Diencephalon (tissue), 1 donor: ENCODE data around the gene PTPRN. TPM values are rescaled to one million over a fixed set of nuclear protein-coding genes. Genes with fewer than 3 reads are reported as not detected.

Source experiments
- small RNA-seq: library from RNA; depleted of rRNA; stranded (forward); fragments of <200 nt; gene quantifications from one replicate; pipeline ENCODE3, GENCODE V24; 2014
- total RNA-seq: library from RNA; depleted of rRNA; stranded (reverse); fragments of >200 nt; gene quantifications from one replicate; pipeline ENCODE4 v1.2.3, GENCODE V29; 2014

PTPRN gene
- total RNA-seq, result 66.9 TPM

GRCh38 chr2:219309278-219309677 lies at the start of gene PTPRN:
Gene PTPRN, minus strand, starts transcription at chr2:219309401. Its CDS starts 69 bp downstream, at chr2:219309332.

GRCh38 chr2:219332542-219332941 lies 23.3 kb upstream of the PTPRN start, which contains the start of gene RESP18:
Gene RESP18, minus strand, starts transcription at chr2:219332744.

GRCh38 chr2:219279151-219279915 lies 29.9 kb downstream of the PTPRN start, which contains the start of gene DNAJB2:
Gene DNAJB2, plus strand, starts transcription at chr2:219279366. Its CDS starts 468 bp downstream, at chr2:219279834.

GRCh38 chr2:219253753-219254589 lies 55.2 kb downstream of the PTPRN start, which contains the start of gene TUBA4A:
Gene TUBA4A, minus strand, starts transcription at chr2:219253918. Its CDS starts 60 bp downstream, at chr2:219253858.

GRCh38 chr2:219252900-219253752 lies 56.1 kb downstream of the PTPRN start, which contains the start of gene TUBA4B:
Gene TUBA4B, plus strand, starts transcription at chr2:219253243. Its CDS starts 165 bp downstream, at chr2:219253408.

GRCh38 chr2:219245148-219245898 lies 63.9 kb downstream of the PTPRN start, which contains the start of the genes GLB1L and STK16:
Gene GLB1L, minus strand, starts transcription at chr2:219245444. Its CDS starts 1,871 bp downstream, at chr2:219243573.
Gene STK16, plus strand, starts transcription at chr2:219245479. Its CDS starts 521 bp downstream, at chr2:219246000.

Small RNA genes within 50 kb of the gene (small RNA-seq; reads per million reads assigned to genes)
- gene AC053503.3, result not detected
- 6.9 reads per million, percentile 92 among the genes with 10 or more reads in this experiment for gene MIR153-1

Other genes with a start within 250 kb of the PTPRN start
- 0.69 TPM for gene IHH, start 248.5 kb downstream of the PTPRN start, total RNA-seq
- gene NHEJ1, start 148.6 kb downstream of the PTPRN start, total RNA-seq, result 10.1 TPM
- gene SLC23A3, start 139.4 kb downstream of the PTPRN start, total RNA-seq, result 0.23 TPM
- 27.2 TPM for gene CNPPD1, start 132.5 kb downstream of the PTPRN start, total RNA-seq
- 85.6 TPM for gene RETREG2, start 131.1 kb downstream of the PTPRN start, total RNA-seq
- 12.5 TPM for gene ZFAND2B, start 102.6 kb downstream of the PTPRN start, total RNA-seq
- gene ABCB6, start 90.4 kb downstream of the PTPRN start, total RNA-seq, result 30.0 TPM
- gene ATG9A, start 79.8 kb downstream of the PTPRN start, total RNA-seq, result 31.8 TPM
- 29.3 TPM for gene ANKZF1, start 79.6 kb downstream of the PTPRN start, total RNA-seq
- gene GLB1L, start 64.0 kb downstream of the PTPRN start, total RNA-seq, result 10.1 TPM
- gene STK16, start 63.9 kb downstream of the PTPRN start, total RNA-seq, result 15.5 TPM
- 1.2 TPM for gene TUBA4B, start 56.2 kb downstream of the PTPRN start, total RNA-seq
- 16.4 TPM for gene TUBA4A, start 55.5 kb downstream of the PTPRN start, total RNA-seq
- 91.6 TPM for gene DNAJB2, start 30.0 kb downstream of the PTPRN start, total RNA-seq
- 1.8 TPM for gene RESP18, start 23.3 kb upstream of the PTPRN start, total RNA-seq
- 21.0 TPM for gene DNPEP, start 78.5 kb upstream of the PTPRN start, total RNA-seq
- gene DES, start 109.0 kb upstream of the PTPRN start, total RNA-seq, result 1.4 TPM
- gene SPEG, start 125.4 kb upstream of the PTPRN start, total RNA-seq, result 18.2 TPM
- gene GMPPA, start 189.5 kb upstream of the PTPRN start, total RNA-seq, result 13.4 TPM
- 10.4 TPM for gene ASIC4, start 205.1 kb upstream of the PTPRN start, total RNA-seq
- 45.0 TPM for gene CHPF, start 234.4 kb upstream of the PTPRN start, total RNA-seq
- gene TMEM198, start 234.6 kb upstream of the PTPRN start, total RNA-seq, result 13.8 TPM